ENCODE measurements around the gene IL17RE.

IL17RE gene

DNA sequence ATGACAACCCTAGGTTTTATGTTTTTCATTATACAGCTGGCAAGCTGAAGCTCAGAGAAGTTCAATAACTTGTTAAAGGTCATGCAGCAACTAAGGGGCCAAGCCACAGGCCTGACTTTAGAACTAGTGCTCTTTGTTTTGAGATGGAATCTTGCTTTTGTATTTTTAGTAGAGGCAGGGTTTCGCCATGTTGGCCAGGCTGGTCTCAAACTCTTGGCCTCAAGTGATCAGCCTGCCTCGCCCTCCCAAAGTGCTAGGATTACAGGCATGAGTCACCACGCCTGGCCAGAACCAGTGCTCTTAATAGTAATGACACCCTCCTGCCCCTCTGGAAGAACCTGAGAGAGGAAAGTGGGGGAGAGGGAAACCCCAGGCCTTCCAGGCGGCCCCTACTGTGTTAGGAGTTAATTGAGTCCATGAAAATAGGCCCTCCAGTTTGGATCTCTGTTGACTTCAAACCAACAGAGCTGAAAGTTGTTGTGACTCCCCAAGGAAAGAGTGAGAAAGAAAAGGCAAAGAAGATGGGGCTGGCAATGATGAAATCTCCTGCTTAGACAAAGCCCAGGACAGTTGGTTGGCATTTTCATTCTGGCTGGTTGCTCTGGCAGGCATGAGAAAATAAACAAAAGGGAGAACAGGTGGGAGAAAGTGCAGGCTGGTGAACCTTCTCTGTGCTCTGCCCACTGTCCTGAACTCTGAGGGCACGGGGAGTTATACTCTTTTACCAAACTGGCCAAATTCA is 53.1 kb downstream of the IL17RE start:
- no peak for DNase-seq (ENCODE audit: low read depth)

DNA sequence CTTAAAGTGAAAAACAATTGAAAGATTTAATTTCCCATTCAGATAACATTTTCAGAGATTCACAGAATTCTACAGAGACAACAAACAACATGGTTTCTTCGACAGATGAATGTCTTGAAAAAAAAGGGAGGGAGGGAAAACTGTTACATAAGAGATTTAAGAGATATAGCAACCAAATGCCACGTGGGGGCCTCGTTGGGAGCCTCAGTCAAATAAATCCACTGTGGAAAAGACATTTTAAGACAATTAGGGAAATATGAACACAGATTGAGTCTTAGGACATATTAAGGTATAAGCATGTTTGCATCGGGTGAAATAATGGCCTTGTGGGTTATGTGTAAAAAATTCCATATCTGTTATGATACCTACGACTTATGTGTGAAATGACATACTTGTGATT is 54.6 kb downstream of the IL17RE start:
- DNase-seq (ENCODE audit: low read depth): no peak

DNA sequence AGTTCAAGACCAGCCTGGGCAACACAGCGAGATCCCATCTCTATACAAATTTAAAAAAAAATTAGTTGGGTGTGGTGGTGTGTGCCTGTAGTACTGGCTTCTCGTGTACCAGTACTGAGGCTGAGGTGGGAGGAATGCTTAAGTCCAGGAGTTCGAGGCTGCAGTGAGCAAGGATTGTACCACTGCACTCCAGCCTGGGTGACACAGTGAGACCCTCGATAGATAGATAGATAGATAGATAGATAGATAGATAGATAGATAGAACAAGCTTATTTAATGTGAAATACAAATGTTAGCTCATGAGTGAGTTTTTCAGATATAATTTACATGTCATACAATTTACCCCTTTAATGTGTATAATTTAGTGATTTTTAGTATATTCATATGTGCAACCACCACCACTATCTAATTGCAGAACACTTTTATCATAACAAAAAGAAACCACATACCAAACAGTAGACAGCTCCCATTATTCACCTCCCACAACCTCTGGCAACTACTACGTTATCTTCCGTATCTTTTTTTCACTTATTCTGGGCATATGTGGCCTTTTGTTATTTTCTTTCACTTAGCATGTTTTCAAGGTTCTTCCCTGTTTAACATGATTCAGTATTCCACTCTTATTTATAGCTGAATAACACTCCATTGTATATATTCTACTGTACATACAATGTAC is 62.7 kb downstream of the IL17RE start:
- DNase-seq (ENCODE audit: low read depth): no peak
